Measurements from ENCODE around the gene HSF5. TPM values are rescaled to one million over a fixed set of nuclear protein-coding genes. Genes with fewer than 3 reads are reported as not detected.

The HSF5 gene
- total RNA-seq, 1 experiment from 2014 or later = not detected

- Mint-ChIP-seq H3K27ac (no peak overlapping the region; a peak in 1 of 7 replicates), H3K27me3 (ENCODE audit: low read depth) (peaks cover 45% of the 10 kb centered on the region), H3K4me1 (peaks cover 28 to 59% of the 10 kb centered on the region in 2 experiments), H3K36me3 (ENCODE audit: insufficient read depth in 1 of 3, low read depth in 3 of 3) (no peaks in the 10 kb centered on the region), H3K4me3 (peak overlapping the region in 1 of 2 experiments; percentile 14; a peak in 2 of 5 replicates), H3K9me3 (no peaks in the 10 kb centered on the region)
- Histone ChIP-seq H3K9ac (ENCODE audit: extremely low read depth, insufficient read length, low read length) (no peak overlapping the region), H2BK15ac (ENCODE audit: low read depth, low read length) (no peak overlapping the region), H2BK5ac (ENCODE audit: insufficient read length, low read length) (no peak overlapping the region), H4K20me1 (ENCODE audit: control insufficient read depth, insufficient read depth, insufficient read length) (no peaks in the 10 kb centered on the region), H2AFZ (ENCODE audit: low read length) (no peak overlapping the region), H2BK20ac (ENCODE audit: low read depth, low read length, poor library complexity, severe bottlenecking) (no peak overlapping the region), H3T11ph (ENCODE audit: low read length) (no peak overlapping the region), H4K8ac (replicated peaks; ENCODE audit: insufficient read length, low read depth, low read length) (no peak overlapping the region), H3K27me3 (ENCODE audit: insufficient read depth, low read length) (no peaks in the 10 kb centered on the region), H4K5ac (ENCODE audit: insufficient read length, low read depth, low read length) (no peak overlapping the region), H3K27ac (ENCODE audit: insufficient read length, low read depth, low read length) (no peak overlapping the region), H4K91ac (ENCODE audit: insufficient read length, low read depth, low read length) (no peak overlapping the region), H3K9me3 (ENCODE audit: control insufficient read depth, low read depth, low read length) (no peaks in the 10 kb centered on the region), H3K56ac (ENCODE audit: insufficient read length, low read depth, low read length) (no peak overlapping the region), H3K18ac (ENCODE audit: insufficient read length, low read depth, low read length) (no peak overlapping the region), H3K23me2 (ENCODE audit: insufficient read length, low read depth, low read length, poor library complexity, severe bottlenecking) (peaks cover 5% of the 10 kb centered on the region), H3K23ac (ENCODE audit: insufficient read length, low read depth, low read length) (no peak overlapping the region), H3K79me1 (ENCODE audit: insufficient read depth, low read depth, low read length, poor library complexity, severe bottlenecking) (no peaks in the 10 kb centered on the region), H3K79me2 (ENCODE audit: insufficient read depth, low read length) (no peaks in the 10 kb centered on the region), H2AK5ac (ENCODE audit: insufficient read length, low read length) (no peak overlapping the region), H3K4me1 (ENCODE audit: insufficient read depth, low read length) (peaks cover 2% of the 10 kb centered on the region; the same call in 1 of the 2 replicates), H3K14ac (ENCODE audit: insufficient read depth, low read length) (no peak overlapping the region; the same call in 1 of the 2 replicates), H2BK120ac (ENCODE audit: low read depth, low read length, poor library complexity, severe bottlenecking) (no peak overlapping the region), H3K4me2 (ENCODE audit: insufficient read depth, insufficient read length, low read length) (no peak overlapping the region), H3K4ac (ENCODE audit: low read depth, low read length) (no peak overlapping the region), H2BK12ac (ENCODE audit: insufficient read length, low read depth, low read length) (no peak overlapping the region)
- TF ChIP-seq CTCF (conservative IDR thresholded peaks at IDR 0.05) = no peak
- WGBS (ENCODE audit: extremely low coverage, insufficient read length, low lambda C conversion rate) = no CpG with 5 or more reads among the region's 1 CpG
- DNase-seq = no peak
These were observed 41.1 kb upstream of the HSF5 start for GRCh38 chr17:58529275-58529674.

All from H9 (cell line).